ENCODE data around the gene FREY1.
A peak's percentile ranks its signal among the peaks of the same experiment; 100 is the strongest.

Gene FREY1

DNA sequence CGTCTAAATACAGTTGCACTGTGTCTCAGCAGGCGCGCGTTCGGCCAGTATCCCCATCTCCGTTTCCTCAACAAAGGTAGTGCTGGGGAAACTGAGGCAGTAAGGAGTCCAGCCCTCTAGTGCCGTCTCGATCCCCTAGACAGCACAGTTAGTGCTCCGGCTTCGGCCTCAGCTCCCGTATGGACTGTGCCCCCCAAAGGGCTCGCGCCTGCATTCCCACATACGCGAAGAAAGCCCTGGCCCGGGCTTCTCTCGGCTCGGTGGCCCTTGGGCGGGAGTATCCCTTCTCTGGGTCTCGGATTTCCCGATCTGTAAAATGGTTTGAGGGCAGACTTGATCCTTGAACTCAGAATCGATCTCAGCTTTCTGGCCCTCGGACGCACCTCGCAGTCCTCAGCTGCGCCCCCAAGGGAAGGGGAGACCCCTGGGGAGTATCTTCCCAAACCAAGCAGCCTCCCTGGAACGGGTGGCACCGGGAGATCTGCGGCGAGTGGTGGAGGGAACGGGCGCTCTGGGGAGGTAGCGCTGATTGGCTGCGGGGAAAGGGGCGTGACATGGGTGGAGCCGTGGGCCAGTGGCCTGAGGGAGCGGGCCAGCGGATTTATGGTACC is 11.4 kb upstream of the FREY1 start (continued):
- TF ChIP-seq ZNF10 (tag by site-specific recombination; IDR thresholded peaks at IDR 0.05): no peak
- no peak for TF ChIP-seq ZNF140 (tag by site-specific recombination; IDR thresholded peaks at IDR 0.05)
- TF ChIP-seq ZNF16 (tag by site-specific recombination; IDR thresholded peaks at IDR 0.05; ENCODE audit: low read depth): no peak
- peak; percentile 45; the same call in 1 of the 2 replicates for TF ChIP-seq KLF8 (tag by site-specific recombination; IDR thresholded peaks at IDR 0.05)
- no peak for TF ChIP-seq ZNF658 (tag by site-specific recombination; IDR thresholded peaks at IDR 0.05)
- TF ChIP-seq, protein P1, sequence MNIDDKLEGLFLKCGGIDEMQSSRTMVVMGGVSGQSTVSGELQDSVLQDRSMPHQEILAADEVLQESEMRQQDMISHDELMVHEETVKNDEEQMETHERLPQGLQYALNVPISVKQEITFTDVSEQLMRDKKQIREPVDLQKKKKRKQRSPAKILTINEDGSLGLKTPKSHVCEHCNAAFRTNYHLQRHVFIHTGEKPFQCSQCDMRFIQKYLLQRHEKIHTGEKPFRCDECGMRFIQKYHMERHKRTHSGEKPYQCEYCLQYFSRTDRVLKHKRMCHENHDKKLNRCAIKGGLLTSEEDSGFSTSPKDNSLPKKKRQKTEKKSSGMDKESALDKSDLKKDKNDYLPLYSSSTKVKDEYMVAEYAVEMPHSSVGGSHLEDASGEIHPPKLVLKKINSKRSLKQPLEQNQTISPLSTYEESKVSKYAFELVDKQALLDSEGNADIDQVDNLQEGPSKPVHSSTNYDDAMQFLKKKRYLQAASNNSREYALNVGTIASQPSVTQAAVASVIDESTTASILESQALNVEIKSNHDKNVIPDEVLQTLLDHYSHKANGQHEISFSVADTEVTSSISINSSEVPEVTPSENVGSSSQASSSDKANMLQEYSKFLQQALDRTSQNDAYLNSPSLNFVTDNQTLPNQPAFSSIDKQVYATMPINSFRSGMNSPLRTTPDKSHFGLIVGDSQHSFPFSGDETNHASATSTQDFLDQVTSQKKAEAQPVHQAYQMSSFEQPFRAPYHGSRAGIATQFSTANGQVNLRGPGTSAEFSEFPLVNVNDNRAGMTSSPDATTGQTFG (tag by site-specific recombination; IDR thresholded peaks at IDR 0.05; ENCODE audit: borderline replicate concordance): no peak
- TF ChIP-seq ZBTB1 (tag by site-specific recombination; IDR thresholded peaks at IDR 0.05): no peak
- no peak for TF ChIP-seq ZNF521 (tag by site-specific recombination; IDR thresholded peaks at IDR 0.05)
- no peak for TF ChIP-seq SCRT1 (tag by site-specific recombination; IDR thresholded peaks at IDR 0.05; ENCODE audit: borderline replicate concordance)
- TF ChIP-seq ZNF621 (tag by site-specific recombination; IDR thresholded peaks at IDR 0.05): no peak
- TF ChIP-seq, protein P2, sequence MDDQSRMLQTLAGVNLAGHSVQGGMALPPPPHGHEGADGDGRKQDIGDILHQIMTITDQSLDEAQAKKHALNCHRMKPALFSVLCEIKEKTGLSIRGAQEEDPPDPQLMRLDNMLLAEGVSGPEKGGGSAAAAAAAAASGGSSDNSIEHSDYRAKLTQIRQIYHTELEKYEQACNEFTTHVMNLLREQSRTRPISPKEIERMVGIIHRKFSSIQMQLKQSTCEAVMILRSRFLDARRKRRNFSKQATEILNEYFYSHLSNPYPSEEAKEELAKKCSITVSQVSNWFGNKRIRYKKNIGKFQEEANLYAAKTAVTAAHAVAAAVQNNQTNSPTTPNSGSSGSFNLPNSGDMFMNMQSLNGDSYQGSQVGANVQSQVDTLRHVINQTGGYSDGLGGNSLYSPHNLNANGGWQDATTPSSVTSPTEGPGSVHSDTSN (CRISPR knock-in tag; IDR thresholded peaks at IDR 0.05): no peak
- TF ChIP-seq, protein P3, sequence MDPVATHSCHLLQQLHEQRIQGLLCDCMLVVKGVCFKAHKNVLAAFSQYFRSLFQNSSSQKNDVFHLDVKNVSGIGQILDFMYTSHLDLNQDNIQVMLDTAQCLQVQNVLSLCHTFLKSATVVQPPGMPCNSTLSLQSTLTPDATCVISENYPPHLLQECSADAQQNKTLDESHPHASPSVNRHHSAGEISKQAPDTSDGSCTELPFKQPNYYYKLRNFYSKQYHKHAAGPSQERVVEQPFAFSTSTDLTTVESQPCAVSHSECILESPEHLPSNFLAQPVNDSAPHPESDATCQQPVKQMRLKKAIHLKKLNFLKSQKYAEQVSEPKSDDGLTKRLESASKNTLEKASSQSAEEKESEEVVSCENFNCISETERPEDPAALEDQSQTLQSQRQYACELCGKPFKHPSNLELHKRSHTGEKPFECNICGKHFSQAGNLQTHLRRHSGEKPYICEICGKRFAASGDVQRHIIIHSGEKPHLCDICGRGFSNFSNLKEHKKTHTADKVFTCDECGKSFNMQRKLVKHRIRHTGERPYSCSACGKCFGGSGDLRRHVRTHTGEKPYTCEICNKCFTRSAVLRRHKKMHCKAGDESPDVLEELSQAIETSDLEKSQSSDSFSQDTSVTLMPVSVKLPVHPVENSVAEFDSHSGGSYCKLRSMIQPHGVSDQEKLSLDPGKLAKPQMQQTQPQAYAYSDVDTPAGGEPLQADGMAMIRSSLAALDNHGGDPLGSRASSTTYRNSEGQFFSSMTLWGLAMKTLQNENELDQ (tag by site-specific recombination; IDR thresholded peaks at IDR 0.05; ENCODE audit: low read depth): no peak
- no peak for TF ChIP-seq ZNF433 (tag by site-specific recombination; IDR thresholded peaks at IDR 0.05; ENCODE audit: low read depth)
- TF ChIP-seq EGR2 (tag by site-specific recombination; IDR thresholded peaks at IDR 0.05; ENCODE audit: low read depth): no peak
- TF ChIP-seq, protein P4, sequence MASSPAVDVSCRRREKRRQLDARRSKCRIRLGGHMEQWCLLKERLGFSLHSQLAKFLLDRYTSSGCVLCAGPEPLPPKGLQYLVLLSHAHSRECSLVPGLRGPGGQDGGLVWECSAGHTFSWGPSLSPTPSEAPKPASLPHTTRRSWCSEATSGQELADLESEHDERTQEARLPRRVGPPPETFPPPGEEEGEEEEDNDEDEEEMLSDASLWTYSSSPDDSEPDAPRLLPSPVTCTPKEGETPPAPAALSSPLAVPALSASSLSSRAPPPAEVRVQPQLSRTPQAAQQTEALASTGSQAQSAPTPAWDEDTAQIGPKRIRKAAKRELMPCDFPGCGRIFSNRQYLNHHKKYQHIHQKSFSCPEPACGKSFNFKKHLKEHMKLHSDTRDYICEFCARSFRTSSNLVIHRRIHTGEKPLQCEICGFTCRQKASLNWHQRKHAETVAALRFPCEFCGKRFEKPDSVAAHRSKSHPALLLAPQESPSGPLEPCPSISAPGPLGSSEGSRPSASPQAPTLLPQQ (tag by site-specific recombination; IDR thresholded peaks at IDR 0.05): no peak
- no peak for TF ChIP-seq ZNF211 (tag by site-specific recombination; IDR thresholded peaks at IDR 0.05; ENCODE audit: low read depth)
- TF ChIP-seq YY1 (tag by site-specific recombination; IDR thresholded peaks at IDR 0.05): no peak
- TF ChIP-seq, protein P5, sequence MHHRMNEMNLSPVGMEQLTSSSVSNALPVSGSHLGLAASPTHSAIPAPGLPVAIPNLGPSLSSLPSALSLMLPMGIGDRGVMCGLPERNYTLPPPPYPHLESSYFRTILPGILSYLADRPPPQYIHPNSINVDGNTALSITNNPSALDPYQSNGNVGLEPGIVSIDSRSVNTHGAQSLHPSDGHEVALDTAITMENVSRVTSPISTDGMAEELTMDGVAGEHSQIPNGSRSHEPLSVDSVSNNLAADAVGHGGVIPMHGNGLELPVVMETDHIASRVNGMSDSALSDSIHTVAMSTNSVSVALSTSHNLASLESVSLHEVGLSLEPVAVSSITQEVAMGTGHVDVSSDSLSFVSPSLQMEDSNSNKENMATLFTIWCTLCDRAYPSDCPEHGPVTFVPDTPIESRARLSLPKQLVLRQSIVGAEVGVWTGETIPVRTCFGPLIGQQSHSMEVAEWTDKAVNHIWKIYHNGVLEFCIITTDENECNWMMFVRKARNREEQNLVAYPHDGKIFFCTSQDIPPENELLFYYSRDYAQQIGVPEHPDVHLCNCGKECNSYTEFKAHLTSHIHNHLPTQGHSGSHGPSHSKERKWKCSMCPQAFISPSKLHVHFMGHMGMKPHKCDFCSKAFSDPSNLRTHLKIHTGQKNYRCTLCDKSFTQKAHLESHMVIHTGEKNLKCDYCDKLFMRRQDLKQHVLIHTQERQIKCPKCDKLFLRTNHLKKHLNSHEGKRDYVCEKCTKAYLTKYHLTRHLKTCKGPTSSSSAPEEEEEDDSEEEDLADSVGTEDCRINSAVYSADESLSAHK (tag by site-specific recombination; IDR thresholded peaks at IDR 0.05): no peak
- no peak for TF ChIP-seq ZNF37A (tag by site-specific recombination; IDR thresholded peaks at IDR 0.05)
- peak; percentile 57 for TF ChIP-seq GLIS1 (tag by site-specific recombination; IDR thresholded peaks at IDR 0.05)
- no peak for TF ChIP-seq SALL2 (tag by site-specific recombination; IDR thresholded peaks at IDR 0.05; ENCODE audit: borderline replicate concordance)
- TF ChIP-seq, protein P6, sequence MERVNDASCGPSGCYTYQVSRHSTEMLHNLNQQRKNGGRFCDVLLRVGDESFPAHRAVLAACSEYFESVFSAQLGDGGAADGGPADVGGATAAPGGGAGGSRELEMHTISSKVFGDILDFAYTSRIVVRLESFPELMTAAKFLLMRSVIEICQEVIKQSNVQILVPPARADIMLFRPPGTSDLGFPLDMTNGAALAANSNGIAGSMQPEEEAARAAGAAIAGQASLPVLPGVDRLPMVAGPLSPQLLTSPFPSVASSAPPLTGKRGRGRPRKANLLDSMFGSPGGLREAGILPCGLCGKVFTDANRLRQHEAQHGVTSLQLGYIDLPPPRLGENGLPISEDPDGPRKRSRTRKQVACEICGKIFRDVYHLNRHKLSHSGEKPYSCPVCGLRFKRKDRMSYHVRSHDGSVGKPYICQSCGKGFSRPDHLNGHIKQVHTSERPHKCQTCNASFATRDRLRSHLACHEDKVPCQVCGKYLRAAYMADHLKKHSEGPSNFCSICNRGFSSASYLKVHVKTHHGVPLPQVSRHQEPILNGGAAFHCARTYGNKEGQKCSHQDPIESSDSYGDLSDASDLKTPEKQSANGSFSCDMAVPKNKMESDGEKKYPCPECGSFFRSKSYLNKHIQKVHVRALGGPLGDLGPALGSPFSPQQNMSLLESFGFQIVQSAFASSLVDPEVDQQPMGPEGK (tag by site-specific recombination; IDR thresholded peaks at IDR 0.05): 0 out of 2 replicates have a peak, but pooled peaks have one; percentile 48
- no peak for TF ChIP-seq ZNF341 (tag by site-specific recombination; IDR thresholded peaks at IDR 0.05; ENCODE audit: low read depth)
- no peak for TF ChIP-seq ZNF555 (tag by site-specific recombination; conservative IDR thresholded peaks at IDR 0.05)
- TF ChIP-seq, protein P7, sequence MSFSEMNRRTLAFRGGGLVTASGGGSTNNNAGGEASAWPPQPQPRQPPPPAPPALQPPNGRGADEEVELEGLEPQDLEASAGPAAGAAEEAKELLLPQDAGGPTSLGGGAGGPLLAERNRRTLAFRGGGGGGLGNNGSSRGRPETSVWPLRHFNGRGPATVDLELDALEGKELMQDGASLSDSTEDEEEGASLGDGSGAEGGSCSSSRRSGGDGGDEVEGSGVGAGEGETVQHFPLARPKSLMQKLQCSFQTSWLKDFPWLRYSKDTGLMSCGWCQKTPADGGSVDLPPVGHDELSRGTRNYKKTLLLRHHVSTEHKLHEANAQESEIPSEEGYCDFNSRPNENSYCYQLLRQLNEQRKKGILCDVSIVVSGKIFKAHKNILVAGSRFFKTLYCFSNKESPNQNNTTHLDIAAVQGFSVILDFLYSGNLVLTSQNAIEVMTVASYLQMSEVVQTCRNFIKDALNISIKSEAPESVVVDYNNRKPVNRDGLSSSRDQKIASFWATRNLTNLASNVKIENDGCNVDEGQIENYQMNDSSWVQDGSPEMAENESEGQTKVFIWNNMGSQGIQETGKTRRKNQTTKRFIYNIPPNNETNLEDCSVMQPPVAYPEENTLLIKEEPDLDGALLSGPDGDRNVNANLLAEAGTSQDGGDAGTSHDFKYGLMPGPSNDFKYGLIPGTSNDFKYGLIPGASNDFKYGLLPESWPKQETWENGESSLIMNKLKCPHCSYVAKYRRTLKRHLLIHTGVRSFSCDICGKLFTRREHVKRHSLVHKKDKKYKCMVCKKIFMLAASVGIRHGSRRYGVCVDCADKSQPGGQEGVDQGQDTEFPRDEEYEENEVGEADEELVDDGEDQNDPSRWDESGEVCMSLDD (tag by site-specific recombination; IDR thresholded peaks at IDR 0.05): no peak; the same call in 1 of the 2 replicates

All from HEK293 (cell line).